ENCODE results near the gene STK36.

The STK36 gene

GRCh38 chr2:218720048-218721041, 48.5 kb downstream of the STK36 start:
- no peak for DNase-seq (ENCODE audit: low read depth in 3 of 3)

GRCh38 chr2:218721488-218721887, 49.6 kb downstream of the STK36 start:
- DNase-seq (ENCODE audit: low read depth in 3 of 3): no peak

GRCh38 chr2:218721934-218722333, 50.0 kb downstream of the STK36 start:
- no peak for DNase-seq (ENCODE audit: low read depth in 3 of 3)

GRCh38 chr2:218722419-218722818, 50.5 kb downstream of the STK36 start:
- no peak for DNase-seq (ENCODE audit: low read depth in 3 of 3)

GRCh38 chr2:218722876-218723785, 51.2 kb downstream of the STK36 start:
- DNase-seq (ENCODE audit: low read depth in 3 of 3): no peak

GRCh38 chr2:218726004-218726574, 54.2 kb downstream of the STK36 start:
- no peak for DNase-seq (ENCODE audit: low read depth in 3 of 3)

GRCh38 chr2:218727502-218728165, 55.7 kb downstream of the STK36 start:
- no peak for DNase-seq (ENCODE audit: low read depth in 3 of 3)

- no peak for DNase-seq (ENCODE audit: low read depth in 3 of 3)
These were observed 57.8 kb downstream of the STK36 start for GRCh38 chr2:218729640-218730039.

- no peak for DNase-seq (ENCODE audit: low read depth in 3 of 3)
These were observed 60.3 kb downstream of the STK36 start for GRCh38 chr2:218732052-218732760.

GRCh38 chr2:218732761-218733158, 60.9 kb downstream of the STK36 start:
- DNase-seq (ENCODE audit: low read depth in 3 of 3): no peak

GRCh38 chr2:218733171-218734021, 61.5 kb downstream of the STK36 start:
- no peak for DNase-seq (ENCODE audit: low read depth in 3 of 3)

- no peak for DNase-seq (ENCODE audit: low read depth in 3 of 3)
These were observed 62.5 kb downstream of the STK36 start for GRCh38 chr2:218734190-218734975.

GRCh38 chr2:218736531-218736930, 64.6 kb downstream of the STK36 start:
- DNase-seq (ENCODE audit: low read depth in 3 of 3): no peak

GRCh38 chr2:218743068-218743467, 71.2 kb downstream of the STK36 start:
- no peak for DNase-seq (ENCODE audit: low read depth in 3 of 3)

GRCh38 chr2:218744615-218745014, 72.7 kb downstream of the STK36 start:
- no peak for DNase-seq (ENCODE audit: low read depth in 3 of 3)

GRCh38 chr2:218745160-218745558, 73.3 kb downstream of the STK36 start:
- no peak for DNase-seq (ENCODE audit: low read depth in 3 of 3)

- no peak for DNase-seq (ENCODE audit: low read depth in 3 of 3)
These were observed 73.9 kb downstream of the STK36 start for GRCh38 chr2:218745559-218746469.

GRCh38 chr2:218746470-218746795, 74.5 kb downstream of the STK36 start:
- DNase-seq (ENCODE audit: low read depth in 3 of 3): no peak

All from stimulated activated CD4-positive, alpha-beta T cell treated with anti-CD3 and anti-CD28 coated beads, TNF-alpha, amount 100 ng/mL, for 4 hours (primary cell).